Measurements from ENCODE around the gene PRKCE. TPM values are rescaled to one million over a fixed set of nuclear protein-coding genes. Genes with fewer than 3 reads are reported as not detected.

The PRKCE gene
- total RNA-seq, 1 experiment from 2014 or later = 21.7 TPM

DNA sequence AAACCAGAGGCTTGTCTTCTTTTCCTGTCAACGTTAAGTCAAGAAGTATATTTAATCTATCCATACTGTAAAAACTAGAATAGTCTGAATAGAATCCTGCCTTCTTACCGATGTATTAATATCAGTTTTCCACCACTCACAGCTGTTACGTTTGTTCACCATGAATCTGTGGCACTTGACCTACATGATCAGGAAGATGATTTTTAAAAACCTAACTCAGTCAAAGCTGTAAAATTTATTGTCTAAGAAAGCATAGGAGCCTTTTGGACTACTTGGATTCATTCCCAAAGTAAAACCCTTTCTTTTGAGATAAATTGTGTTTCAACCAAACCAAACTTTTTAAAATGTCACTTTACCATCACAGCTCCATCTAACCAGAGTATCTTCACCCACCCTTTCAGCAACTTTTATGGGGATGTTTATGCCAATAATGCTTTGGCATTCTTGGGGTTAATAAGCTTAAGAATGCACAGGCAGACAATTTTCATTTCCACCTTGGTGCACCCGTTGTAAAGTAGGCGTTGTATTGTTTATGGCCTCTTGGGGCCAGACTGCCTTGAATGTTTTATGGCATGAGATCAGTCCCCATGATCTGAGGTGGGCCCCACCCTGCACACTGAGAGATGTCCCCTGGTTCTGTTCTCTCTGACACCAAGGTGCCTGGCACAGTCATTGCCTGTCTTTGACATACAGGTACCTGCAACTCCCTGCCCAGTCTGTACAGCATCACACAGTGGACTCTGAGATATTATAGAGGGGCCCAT lies 469.5 kb downstream of the PRKCE start:
- intact Hi-C loops (cut with micrococcal nuclease; ENCODE audit: unreplicated experiment) = no loop called here
- BruUV-seq (replicated peaks) = no TSS peak
- H3K4me1 ChIP-seq (replicated peaks; ENCODE audit: insufficient read depth) = peaks cover 57% of the 10 kb centered on the region
- H3K4me2 ChIP-seq = no peak overlapping the region
- no peak overlapping the region for H3K4me3 ChIP-seq
- no peaks in the 10 kb centered on the region for H3K79me2 ChIP-seq (ENCODE audit: low read depth)
- no peaks in the 10 kb centered on the region for H3K36me3 ChIP-seq (ENCODE audit: low read depth)
- no peak overlapping the region for H2AFZ ChIP-seq
- no peaks in the 10 kb centered on the region for H4K20me1 ChIP-seq (ENCODE audit: insufficient read depth)
- H3F3A ChIP-seq (ENCODE audit: insufficient read depth, low read depth) = peaks cover 35% of the 10 kb centered on the region
- H3K9me3 ChIP-seq (ENCODE audit: insufficient read depth, low read depth) = no peaks in the 10 kb centered on the region
- POLR2A ChIA-PET (ENCODE audit: unreplicated experiment) = no interaction called here
- no peak overlapping the region for H3K27ac ChIP-seq
- no peaks in the 10 kb centered on the region for H3K27me3 ChIP-seq (ENCODE audit: insufficient read depth, low read depth)
- H3K9me2 ChIP-seq (ENCODE audit: insufficient read depth) = no peaks in the 10 kb centered on the region
- TF ChIP-seq EZH2 (IDR thresholded peaks at IDR 0.05; ENCODE audit: low read depth) = no peak
- TF ChIP-seq, protein P1, sequence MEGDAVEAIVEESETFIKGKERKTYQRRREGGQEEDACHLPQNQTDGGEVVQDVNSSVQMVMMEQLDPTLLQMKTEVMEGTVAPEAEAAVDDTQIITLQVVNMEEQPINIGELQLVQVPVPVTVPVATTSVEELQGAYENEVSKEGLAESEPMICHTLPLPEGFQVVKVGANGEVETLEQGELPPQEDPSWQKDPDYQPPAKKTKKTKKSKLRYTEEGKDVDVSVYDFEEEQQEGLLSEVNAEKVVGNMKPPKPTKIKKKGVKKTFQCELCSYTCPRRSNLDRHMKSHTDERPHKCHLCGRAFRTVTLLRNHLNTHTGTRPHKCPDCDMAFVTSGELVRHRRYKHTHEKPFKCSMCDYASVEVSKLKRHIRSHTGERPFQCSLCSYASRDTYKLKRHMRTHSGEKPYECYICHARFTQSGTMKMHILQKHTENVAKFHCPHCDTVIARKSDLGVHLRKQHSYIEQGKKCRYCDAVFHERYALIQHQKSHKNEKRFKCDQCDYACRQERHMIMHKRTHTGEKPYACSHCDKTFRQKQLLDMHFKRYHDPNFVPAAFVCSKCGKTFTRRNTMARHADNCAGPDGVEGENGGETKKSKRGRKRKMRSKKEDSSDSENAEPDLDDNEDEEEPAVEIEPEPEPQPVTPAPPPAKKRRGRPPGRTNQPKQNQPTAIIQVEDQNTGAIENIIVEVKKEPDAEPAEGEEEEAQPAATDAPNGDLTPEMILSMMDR (conservative IDR thresholded peaks at IDR 0.05) = no peak
- DNase-seq = no peak
- CTCF ChIA-PET = no interaction called here

DNA sequence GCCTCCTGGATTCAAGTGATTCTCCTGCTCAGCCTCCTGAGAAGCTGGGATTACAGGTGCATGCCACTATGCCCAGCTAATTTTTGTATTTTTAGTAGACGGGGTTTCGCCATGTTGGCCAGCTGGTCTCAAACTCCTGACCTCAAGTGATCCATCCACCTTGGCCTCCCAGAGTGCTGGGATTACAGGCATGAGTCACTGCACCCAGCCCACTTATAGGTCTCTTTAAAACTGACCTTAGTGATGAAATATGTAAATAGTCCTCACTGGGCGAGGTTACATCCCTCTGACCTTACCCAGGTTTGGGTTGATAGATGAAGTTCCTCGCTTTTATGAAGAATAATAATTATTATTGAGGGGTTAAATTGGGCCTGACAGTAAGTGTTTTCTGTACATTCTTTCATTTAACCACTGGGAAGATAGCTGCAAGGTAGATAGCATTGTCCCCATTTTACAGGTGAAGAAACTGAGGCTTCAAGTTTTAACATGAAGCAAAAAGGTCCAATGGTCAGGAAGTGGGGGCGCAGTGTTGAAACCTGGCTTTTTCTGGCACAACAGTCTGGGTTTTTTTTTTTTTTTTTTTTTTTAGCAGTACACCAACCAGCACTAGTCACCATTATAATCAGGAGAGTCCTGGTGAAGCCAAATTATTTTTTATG lies 471.0 kb downstream of the PRKCE start:
- peaks cover 42% of the 10 kb centered on the region for H3K4me1 ChIP-seq (replicated peaks; ENCODE audit: insufficient read depth)
- H3K4me3 ChIP-seq = no peak overlapping the region
- H3K9me3 ChIP-seq (ENCODE audit: insufficient read depth, low read depth) = no peaks in the 10 kb centered on the region
- no peaks in the 10 kb centered on the region for H3K27me3 ChIP-seq (ENCODE audit: insufficient read depth, low read depth)
- ChIA-PET CTCF (interaction anchor here (0.6 to 1.1 kb wide), 2 partner anchors 55 to 60 kb away, joined by 3 to 6 read pairs; no protein-coding TSS in a partner anchor), POLR2A (ENCODE audit: unreplicated experiment) (no interaction called here)
- peak overlapping the region; percentile 40 for H3K4me2 ChIP-seq
- intact Hi-C loops (cut with micrococcal nuclease; ENCODE audit: unreplicated experiment) = no loop called here
- H3K27ac ChIP-seq = peak overlapping the region; percentile 58
- DNase-seq = peak; percentile 23 to 84
- no peaks in the 10 kb centered on the region for H3K9me2 ChIP-seq (ENCODE audit: insufficient read depth)
- BruUV-seq (replicated peaks) = no TSS peak
- no peak for TF ChIP-seq EZH2 (IDR thresholded peaks at IDR 0.05; ENCODE audit: low read depth)
- TF ChIP-seq, protein P1 (conservative IDR thresholded peaks at IDR 0.05) = no peak
- H3F3A ChIP-seq (ENCODE audit: insufficient read depth, low read depth) = peaks cover 22% of the 10 kb centered on the region
- H4K20me1 ChIP-seq (ENCODE audit: insufficient read depth) = no peaks in the 10 kb centered on the region
- no peaks in the 10 kb centered on the region for H3K79me2 ChIP-seq (ENCODE audit: low read depth)
- H2AFZ ChIP-seq = no peak overlapping the region
- H3K36me3 ChIP-seq (ENCODE audit: low read depth) = no peaks in the 10 kb centered on the region

DNA sequence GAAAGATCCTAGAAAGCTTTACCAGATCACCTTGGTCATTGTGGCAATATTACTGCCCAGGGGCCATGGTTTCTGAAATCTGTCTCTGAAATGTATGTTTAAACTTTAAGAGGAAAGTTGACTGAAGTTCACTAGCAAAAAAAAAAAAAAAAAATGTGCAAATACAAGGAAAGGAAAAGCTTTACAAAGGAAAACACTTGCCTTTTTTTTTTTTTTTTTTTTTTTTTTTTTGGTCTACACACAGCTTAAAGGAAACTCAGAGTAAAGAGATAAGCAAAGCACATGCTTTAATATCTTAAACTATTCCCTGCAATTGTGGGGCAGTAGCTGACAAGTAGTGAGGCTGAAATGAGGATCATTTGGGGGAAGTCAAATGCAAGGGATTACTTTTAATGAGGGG lies 471.5 kb downstream of the PRKCE start:
- BruUV-seq (replicated peaks) = no TSS peak
- peak overlapping the region; percentile 58 for H3K27ac ChIP-seq
- peaks cover 36% of the 10 kb centered on the region for H3K4me1 ChIP-seq (replicated peaks; ENCODE audit: insufficient read depth)
- no peak overlapping the region for H2AFZ ChIP-seq
- ChIA-PET POLR2A (ENCODE audit: unreplicated experiment) (interaction anchor here (0.6 kb wide), 1 partner anchor 289 kb away, joined by 4 read pairs; no protein-coding TSS in a partner anchor), CTCF (interaction anchor here (0.6 to 1.1 kb wide), 4 partner anchors 54 to 191 kb away, joined by 3 to 9 read pairs (median 6); no protein-coding TSS in a partner anchor)
- H3K36me3 ChIP-seq (ENCODE audit: low read depth) = no peaks in the 10 kb centered on the region
- H3K4me3 ChIP-seq = no peak overlapping the region
- peak overlapping the region; percentile 40; the same call in 1 of the 2 replicates for H3K4me2 ChIP-seq
- H4K20me1 ChIP-seq (ENCODE audit: insufficient read depth) = no peaks in the 10 kb centered on the region
- peaks cover 22% of the 10 kb centered on the region for H3F3A ChIP-seq (ENCODE audit: insufficient read depth, low read depth)
- DNase-seq = peak in 1 of 2 experiments; percentile 67
- H3K27me3 ChIP-seq (ENCODE audit: insufficient read depth, low read depth) = no peaks in the 10 kb centered on the region
- intact Hi-C loops (cut with micrococcal nuclease; ENCODE audit: unreplicated experiment) = no loop called here
- H3K9me2 ChIP-seq (ENCODE audit: insufficient read depth) = no peaks in the 10 kb centered on the region
- TF ChIP-seq EZH2 (IDR thresholded peaks at IDR 0.05; ENCODE audit: low read depth) = no peak
- TF ChIP-seq, protein P1 (conservative IDR thresholded peaks at IDR 0.05) = no peak
- no peaks in the 10 kb centered on the region for H3K9me3 ChIP-seq (ENCODE audit: insufficient read depth, low read depth)
- no peaks in the 10 kb centered on the region for H3K79me2 ChIP-seq (ENCODE audit: low read depth)
